Left hindlimb (tissue), 1 donor: ENCODE data around the gene LGR4.

ENCODE experiments used
- DNase-seq: peaks from one replicate; pipeline ENCODE4 v3.0.0-alpha.2; 2018

The LGR4 gene

GRCh38 chr11:27482793-27483192 is 10.2 kb upstream of the LGR4 start:
- no peak for DNase-seq

- no peak for DNase-seq
Measured at GRCh38 chr11:27481992-27482391, 9.4 kb upstream of the LGR4 start.

- DNase-seq: no peak
Measured at GRCh38 chr11:27477831-27478230, 5.2 kb upstream of the LGR4 start.

GRCh38 chr11:27477243-27477642 is 4.7 kb upstream of the LGR4 start:
- DNase-seq: no peak

- DNase-seq: no peak
Measured at GRCh38 chr11:27475622-27476021, 3.0 kb upstream of the LGR4 start.

GRCh38 chr11:27473017-27473406 is 422 bp upstream of the LGR4 start:
- DNase-seq: no peak

- DNase-seq: peak; percentile 67
Measured at GRCh38 chr11:27471589-27472397, 797 bp downstream of the LGR4 start.

GRCh38 chr11:27470826-27471588 is 1.6 kb downstream of the LGR4 start:
- DNase-seq: no peak

- DNase-seq: no peak
Measured at GRCh38 chr11:27470166-27470565, 2.4 kb downstream of the LGR4 start.

GRCh38 chr11:27468995-27469695 is 3.4 kb downstream of the LGR4 start:
- no peak for DNase-seq

GRCh38 chr11:27468209-27468994 is 4.2 kb downstream of the LGR4 start:
- no peak for DNase-seq

GRCh38 chr11:27467181-27467913 is 5.2 kb downstream of the LGR4 start:
- DNase-seq: no peak

GRCh38 chr11:27466363-27466762 is 6.2 kb downstream of the LGR4 start:
- DNase-seq: no peak

GRCh38 chr11:27465629-27466028 is 7.0 kb downstream of the LGR4 start:
- no peak for DNase-seq

- DNase-seq: no peak
Measured at GRCh38 chr11:27464909-27465308, 7.7 kb downstream of the LGR4 start.

GRCh38 chr11:27464289-27464696 is 8.3 kb downstream of the LGR4 start:
- no peak for DNase-seq

- no peak for DNase-seq
Measured at GRCh38 chr11:27462543-27462942, 10.0 kb downstream of the LGR4 start.

GRCh38 chr11:27460158-27460978 is 12.2 kb downstream of the LGR4 start:
- DNase-seq: no peak

GRCh38 chr11:27459191-27459590 is 13.4 kb downstream of the LGR4 start:
- DNase-seq: no peak

- DNase-seq: no peak
Measured at GRCh38 chr11:27458182-27458581, 14.4 kb downstream of the LGR4 start.

- DNase-seq: no peak
Measured at GRCh38 chr11:27456795-27457329, 15.7 kb downstream of the LGR4 start.
